Measurements from ENCODE around the gene ARHGAP18.
A peak's percentile ranks its signal among the peaks of the same experiment; 100 is the strongest.

- TF ChIP-seq CTCF (IDR thresholded peaks at IDR 0.05; ENCODE audit: low read length) (peak; percentile 44), EZH2 (optimal IDR thresholded peaks at IDR 0.05; ENCODE audit: low read depth, low read length) (no peak), EZH2phosphoT487 (IDR thresholded peaks at IDR 0.05; ENCODE audit: low read length) (no peak)
Measured at GRCh38 chr6:129575378-129576118, 134.4 kb downstream of the ARHGAP18 start.
